GM12878 (cell line): Measurements from ENCODE around the gene SLC6A3. TPM values are rescaled to one million over a fixed set of nuclear protein-coding genes. Genes with fewer than 3 reads are reported as not detected.

Experiments
- ATAC-seq: fragments of 200-7000 bp; cut with Tn5 transposase; 3 replicates; pipeline ENCODE4 v1.9.1; 2020; ENCODE audit warnings: mild to moderate bottlenecking, moderate library complexity
- BruUV-seq: library from RNA; stranded (reverse); fragments of 400-500 nt; replicated peaks from 2 replicates; lab custom pipeline; 2021; lab: Mats Ljungman, UMichigan
- CTCF ChIA-PET: fragments of 300-600 bp; sonication (Branson Sonifier 250); formaldehyde crosslinking; extraction: SDS; loops from one replicate; lab custom pipeline; 2021; ENCODE audit warnings: inconsistent platforms; lab: Yijun Ruan, JAX
- POLR2A ChIA-PET: fragments of 350-600 bp; formaldehyde crosslinking; extraction: SDS; loops from one replicate; lab custom pipeline; 2021; ENCODE audit warnings: inconsistent platforms; lab: Charles Lee
- RAD21 ChIA-PET: fragments of 300-600 bp; sonication (Branson Sonifier 250); formaldehyde crosslinking; loops from one replicate; lab custom pipeline; 2023; ENCODE audit warnings: antibody characterized with exemption; ENCODE audit not compliant: unreplicated experiment; lab: Charles Lee
- SMC1A ChIA-PET: fragments of 300-600 bp; sonication (Branson Sonifier 250); formaldehyde crosslinking; loops from one replicate; lab custom pipeline; 2023; ENCODE audit not compliant: unreplicated experiment, uncharacterized antibody; lab: Charles Lee
- DNase-seq: peaks from one replicate; pipeline ENCODE4 v3.0.0-alpha.2; 2011; ENCODE audit warnings: low read depth, low spot score
- FAIRE-seq: peaks from 3 replicates; lab custom pipeline; 2011; peaks lifted over from hg19 to GRCh38; lab: Jason Lieb, UNC
- H2AFZ ChIP-seq: 2 replicates; pipeline ENCODE4 v1.6.0; 2011; ENCODE audit warnings: low read depth, low read length, control low read depth; ENCODE audit not compliant: control insufficient read depth
- H3K27ac ChIP-seq: 2 replicates; pipeline ENCODE4 v1.5.1; 2011; ENCODE audit warnings: control low read depth; ENCODE audit not compliant: control insufficient read depth, insufficient read depth
- H3K27me3 ChIP-seq, 2 experiments: replicated peaks in 1 of 2; 2 replicates each; pipeline versions ENCODE4 v1.6.0 to v1.6.1; 2011; ENCODE audit warnings: low read length in 1 of 2; ENCODE audit not compliant: control insufficient read depth in 2 of 2, insufficient read depth in 2 of 2
- H3K36me3 ChIP-seq, 2 experiments: 2 replicates each; pipeline ENCODE4 v1.5.1; 2011; ENCODE audit warnings: low read length in 1 of 2; ENCODE audit not compliant: control insufficient read depth in 2 of 2, insufficient read depth in 2 of 2
- H3K4me1 ChIP-seq: 2 replicates; pipeline ENCODE4 v1.6.1; 2011; ENCODE audit warnings: mild to moderate bottlenecking, low read length, moderate library complexity, mixed read lengths; ENCODE audit not compliant: control insufficient read depth, insufficient read depth
- H3K4me2 ChIP-seq: 2 replicates; pipeline ENCODE4 v1.6.0; 2011; ENCODE audit warnings: control low read depth; ENCODE audit not compliant: control insufficient read depth, insufficient read depth
- H3K4me3 ChIP-seq: fragments of 200-600 bp; sonication (generic); 2 replicates; pipeline ENCODE4 v1.5.1; 2016
- H3K79me2 ChIP-seq: 2 replicates; pipeline ENCODE4 v1.6.0; 2011; ENCODE audit warnings: low read length; ENCODE audit not compliant: control insufficient read depth, insufficient read depth
- H3K9ac ChIP-seq: 2 replicates; pipeline ENCODE4 v1.8.0; 2011; ENCODE audit warnings: low read length, control low read depth, mixed read lengths; ENCODE audit not compliant: control insufficient read depth, insufficient read depth
- H3K9me3 ChIP-seq: replicated peaks from 3 replicates; pipeline ENCODE4 v1.5.1; 2011; ENCODE audit warnings: mild to moderate bottlenecking, low read length; ENCODE audit not compliant: control insufficient read depth, insufficient read depth
- H4K20me1 ChIP-seq: 2 replicates; pipeline ENCODE4 v1.6.0; 2011; ENCODE audit not compliant: control insufficient read depth, insufficient read depth
- KAT2A ChIP-seq: conservative IDR thresholded peaks from 2 replicates; pipeline ENCODE4 v1.6.1; 2011; ENCODE audit warnings: low read depth, low read length; ENCODE audit not compliant: control insufficient read depth
- SMC3 ChIP-seq: IDR thresholded peaks from 2 replicates; pipeline ENCODE4 v1.6.1; 2011; ENCODE audit warnings: low read length, improper control_type of control experiment, borderline replicate concordance
- ZBED1 ChIP-seq: IDR thresholded peaks from 2 replicates; pipeline ENCODE4 v1.6.1; 2016; ENCODE audit warnings: borderline replicate concordance
- ZBTB40 ChIP-seq: fragments of 450-650 bp; IDR thresholded peaks from 2 replicates; pipeline ENCODE4 v1.6.1; 2016; ENCODE audit warnings: mild to moderate bottlenecking, moderate library complexity, borderline replicate concordance
- WGBS: methylation state at CpG from one replicate; pipeline ENCODE4 v1.1.6; 2016; ENCODE audit warnings: low lambda C conversion rate; ENCODE audit not compliant: insufficient replicate concordance, insufficient coverage; ENCODE audit errors: missing lambda C conversion rate; 5-methylcytosine and 5-hydroxymethylcytosine counted together
- in situ Hi-C: fragments of 300-500 bp; cut with MboI; formaldehyde crosslinking; loops from 9 replicates; pipeline ENCODE4 v1.14.3; 2018; ENCODE audit warnings: mixed read lengths
- intact Hi-C: fragments of 100-400 bp; cut with micrococcal nuclease; formaldehyde crosslinking; loops from one replicate; pipeline ENCODE4 v1.14.2; 2022; ENCODE audit not compliant: unreplicated experiment
- polyA plus RNA-seq, 11 experiments: library from polyadenylated mRNA; depleted of rRNA in 4 of 11; unstranded in 6 of 11; stranded (reverse) in 5 of 11; fragments of >200 nt; fragmentation: Nextera tagmentation in 4 of 11; fragmentation: Illumina TruSeq in 1 of 11; extraction: Ambion mirVana in 4 of 11; extraction: Trizol in 1 of 11; gene quantifications; 1 replicate in 1 of 11; 2 replicates in 10 of 11; pipeline versions ENCODE4 v1.2.1 to v1.2.3, GENCODE V29; 2011 to 2016; ENCODE audit warnings: inconsistent platforms in 2 of 11, missing spikeins in 2 of 11, low read depth in 1 of 11
- total RNA-seq, 4 experiments: library from RNA; depleted of rRNA in 3 of 4; stranded (reverse); fragments of >200 nt in 3 of 4; fragmentation: Illumina TruSeq in 1 of 4; extraction: Trizol in 1 of 4; gene quantifications; 2 replicates each; pipeline versions ENCODE4 v1.2.1 to v1.2.3, GENCODE V29; 2013 to 2021

Gene SLC6A3
- total and polyA plus RNA-seq, 10 of the 15 experiments (the other 5 are each of a cell fraction or from before 2014, with no cell fraction given) = 0.01 TPM; not detected in 9

- Histone ChIP-seq H3K36me3 (no peaks in the 10 kb centered on the region), H3K4me3 (no peak overlapping the region), H3K27me3 (no peaks in the 10 kb centered on the region; a peak in 1 of 4 replicates), H3K79me2 (peaks cover 11% of the 10 kb centered on the region), H3K27ac (no peak overlapping the region), H2AFZ (no peak overlapping the region), H3K9ac (no peak overlapping the region), H4K20me1 (no peaks in the 10 kb centered on the region), H3K4me2 (no peak overlapping the region), H3K4me1 (peaks cover 5% of the 10 kb centered on the region; the same call in 1 of the 2 replicates), H3K9me3 (no peaks in the 10 kb centered on the region)
- no peak for FAIRE-seq
- CTCF ChIA-PET = interaction anchor here (1.2 kb wide), 1 partner anchor 296 kb away, joined by 4 read pairs; no protein-coding TSS in a partner anchor
- no TSS peak for BruUV-seq
- POLR2A ChIA-PET = no interaction called here
- no peak for ATAC-seq
- DNase-seq = no peak
- TF ChIP-seq ZBTB40 (no peak), KAT2A (no peak), SMC3 (no peak), ZBED1 (no peak)
- in situ Hi-C loops (no loop called here), intact Hi-C loops (loop anchor here (5.0 to 10.0 kb wide), 2 partner anchors 146 to 182 kb away; no protein-coding TSS in a partner anchor)
- RAD21 ChIA-PET = interaction anchor here (1.0 kb wide), 1 partner anchor 296 kb away, joined by 3 read pairs; no protein-coding TSS in a partner anchor
- SMC1A ChIA-PET = no interaction called here
- whole genome bisulfite sequencing = 33% methylated on average over 1 of the region's 1 CpG
Observed at GRCh38 chr5:1348986-1349245, 96.3 kb downstream of the SLC6A3 start.
